Progenitor cell of endocrine pancreas (in vitro differentiated cells): ENCODE measurements around the gene EEPD1. TPM values are rescaled to one million over a fixed set of nuclear protein-coding genes. Genes with fewer than 3 reads are reported as not detected.
A peak's percentile ranks its signal among the peaks of the same experiment; 100 is the strongest.

ENCODE experiments used
- DNase-seq: peaks from one replicate; pipeline ENCODE4 v3.0.0; 2021; ENCODE audit warnings: low spot score; ENCODE audit not compliant: unreplicated experiment
- H3K27ac Mint-ChIP-seq: 2 replicates; pipeline ENCODE4 v1.8.0; 2021; ENCODE audit warnings: mild to moderate bottlenecking, moderate library complexity, mixed read lengths
- H3K27me3 Mint-ChIP-seq: 2 replicates; pipeline ENCODE4 v1.8.0; 2021; ENCODE audit warnings: mixed read lengths
- H3K36me3 Mint-ChIP-seq: 2 replicates; pipeline ENCODE4 v1.8.0; 2022; ENCODE audit warnings: mixed read lengths; ENCODE audit not compliant: insufficient read depth
- H3K4me1 Mint-ChIP-seq: 2 replicates; pipeline ENCODE4 v1.8.0; 2021; ENCODE audit warnings: low read depth, mixed read lengths
- H3K4me3 Mint-ChIP-seq: 2 replicates; pipeline ENCODE4 v1.8.0; 2021; ENCODE audit warnings: low read depth, mild to moderate bottlenecking, moderate library complexity, mixed read lengths
- H3K9me3 Mint-ChIP-seq: 2 replicates; pipeline ENCODE4 v1.8.0; 2021; ENCODE audit warnings: low read depth, mixed read lengths
- CTCF ChIP-seq: fragments of 200-600 bp; sonication (generic); IDR thresholded peaks from one replicate; pipeline ENCODE4 v1.5.0; 2021; ENCODE audit warnings: antibody characterized with exemption, mild to moderate bottlenecking; ENCODE audit not compliant: unreplicated experiment
- total RNA-seq: library from RNA; stranded (reverse); gene quantifications from 2 replicates; pipeline ENCODE4 v1.2.1, GENCODE V29; 2021

The EEPD1 gene
- total RNA-seq, 1 donor from 2014 or later, result 10.6 TPM

GRCh38 chr7:36306222-36306621 is 153.2 kb downstream of the EEPD1 start:
- Mint-ChIP-seq H3K27me3 (no peaks in the 10 kb centered on the region), H3K9me3 (no peaks in the 10 kb centered on the region), H3K27ac (no peak overlapping the region), H3K4me3 (no peak overlapping the region), H3K4me1 (peaks cover 3% of the 10 kb centered on the region), H3K36me3 (peaks cover 1% of the 10 kb centered on the region)
- DNase-seq, result no peak
- no peak for TF ChIP-seq CTCF

GRCh38 chr7:36306722-36307121 is 153.7 kb downstream of the EEPD1 start:
- Mint-ChIP-seq H3K36me3 (peaks cover 1% of the 10 kb centered on the region), H3K4me1 (peaks cover 3% of the 10 kb centered on the region), H3K27ac (no peak overlapping the region), H3K9me3 (no peaks in the 10 kb centered on the region), H3K4me3 (no peak overlapping the region), H3K27me3 (no peaks in the 10 kb centered on the region)
- DNase-seq, result no peak
- TF ChIP-seq CTCF, result no peak

GRCh38 chr7:36308031-36308430 is 155.0 kb downstream of the EEPD1 start:
- Mint-ChIP-seq H3K36me3 (no peaks in the 10 kb centered on the region), H3K4me3 (no peak overlapping the region), H3K27me3 (no peaks in the 10 kb centered on the region), H3K27ac (no peak overlapping the region), H3K4me1 (no peaks in the 10 kb centered on the region), H3K9me3 (no peaks in the 10 kb centered on the region)
- no peak for TF ChIP-seq CTCF
- DNase-seq, result no peak

GRCh38 chr7:36309301-36309700 is 156.2 kb downstream of the EEPD1 start:
- no peak for TF ChIP-seq CTCF
- peak; percentile 8 for DNase-seq

GRCh38 chr7:36309716-36310115 is 156.7 kb downstream of the EEPD1 start:
- Mint-ChIP-seq H3K4me1 (no peaks in the 10 kb centered on the region), H3K36me3 (no peaks in the 10 kb centered on the region), H3K4me3 (no peak overlapping the region), H3K27ac (no peak overlapping the region), H3K27me3 (no peaks in the 10 kb centered on the region), H3K9me3 (no peaks in the 10 kb centered on the region)
- peak; percentile 7 for DNase-seq
- TF ChIP-seq CTCF, result no peak

More at GRCh38 chr7:36309301-36309700, 156.2 kb downstream of the EEPD1 start:
- no peak overlapping the region for H3K4me3 Mint-ChIP-seq
- no peak overlapping the region for H3K27ac Mint-ChIP-seq
- no peaks in the 10 kb centered on the region for H3K4me1 Mint-ChIP-seq
- H3K36me3 Mint-ChIP-seq, result no peaks in the 10 kb centered on the region
- no peaks in the 10 kb centered on the region for H3K9me3 Mint-ChIP-seq
- H3K27me3 Mint-ChIP-seq, result no peaks in the 10 kb centered on the region
